Vagina (tissue), 2 donors: Measurements from ENCODE around the gene WDFY1.

ENCODE experiments used
- POLR2AphosphoS5 ChIP-seq, 2 donors: sonication (generic); formaldehyde crosslinking; IDR thresholded peaks; one replicate each; pipeline ENCODE4 v1.9.0; 2017; ENCODE audit warnings: antibody characterized with exemption in 2 of 2, mild to moderate bottlenecking in 2 of 2, low read depth in 1 of 2; ENCODE audit not compliant: insufficient read depth in 1 of 2
- TF ChIP-seq, protein P1 (sequence below), 3 experiments: fragments of 450-650 bp in 2 of 3; fragments of 200-600 bp in 1 of 3; sonication (generic) in 1 of 3; IDR thresholded peaks; one replicate each; pipeline ENCODE4 v1.5.1; 2017 to 2019; ENCODE audit warnings: antibody characterized with exemption in 3 of 3, mild to moderate bottlenecking in 2 of 3, moderate library complexity in 2 of 3

GRCh38 chr2:223979730-223980396 is 34.7 kb upstream of the WDFY1 start:
- TF ChIP-seq, protein P1, sequence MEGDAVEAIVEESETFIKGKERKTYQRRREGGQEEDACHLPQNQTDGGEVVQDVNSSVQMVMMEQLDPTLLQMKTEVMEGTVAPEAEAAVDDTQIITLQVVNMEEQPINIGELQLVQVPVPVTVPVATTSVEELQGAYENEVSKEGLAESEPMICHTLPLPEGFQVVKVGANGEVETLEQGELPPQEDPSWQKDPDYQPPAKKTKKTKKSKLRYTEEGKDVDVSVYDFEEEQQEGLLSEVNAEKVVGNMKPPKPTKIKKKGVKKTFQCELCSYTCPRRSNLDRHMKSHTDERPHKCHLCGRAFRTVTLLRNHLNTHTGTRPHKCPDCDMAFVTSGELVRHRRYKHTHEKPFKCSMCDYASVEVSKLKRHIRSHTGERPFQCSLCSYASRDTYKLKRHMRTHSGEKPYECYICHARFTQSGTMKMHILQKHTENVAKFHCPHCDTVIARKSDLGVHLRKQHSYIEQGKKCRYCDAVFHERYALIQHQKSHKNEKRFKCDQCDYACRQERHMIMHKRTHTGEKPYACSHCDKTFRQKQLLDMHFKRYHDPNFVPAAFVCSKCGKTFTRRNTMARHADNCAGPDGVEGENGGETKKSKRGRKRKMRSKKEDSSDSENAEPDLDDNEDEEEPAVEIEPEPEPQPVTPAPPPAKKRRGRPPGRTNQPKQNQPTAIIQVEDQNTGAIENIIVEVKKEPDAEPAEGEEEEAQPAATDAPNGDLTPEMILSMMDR (IDR thresholded peaks at IDR 0.05): no peak
- no peak for TF ChIP-seq POLR2AphosphoS5 (IDR thresholded peaks at IDR 0.05; ENCODE audit: insufficient read depth in 1 of 2, low read depth in 1 of 2)
